ENCODE measurements around the gene SERGEF.

SERGEF gene

DNA sequence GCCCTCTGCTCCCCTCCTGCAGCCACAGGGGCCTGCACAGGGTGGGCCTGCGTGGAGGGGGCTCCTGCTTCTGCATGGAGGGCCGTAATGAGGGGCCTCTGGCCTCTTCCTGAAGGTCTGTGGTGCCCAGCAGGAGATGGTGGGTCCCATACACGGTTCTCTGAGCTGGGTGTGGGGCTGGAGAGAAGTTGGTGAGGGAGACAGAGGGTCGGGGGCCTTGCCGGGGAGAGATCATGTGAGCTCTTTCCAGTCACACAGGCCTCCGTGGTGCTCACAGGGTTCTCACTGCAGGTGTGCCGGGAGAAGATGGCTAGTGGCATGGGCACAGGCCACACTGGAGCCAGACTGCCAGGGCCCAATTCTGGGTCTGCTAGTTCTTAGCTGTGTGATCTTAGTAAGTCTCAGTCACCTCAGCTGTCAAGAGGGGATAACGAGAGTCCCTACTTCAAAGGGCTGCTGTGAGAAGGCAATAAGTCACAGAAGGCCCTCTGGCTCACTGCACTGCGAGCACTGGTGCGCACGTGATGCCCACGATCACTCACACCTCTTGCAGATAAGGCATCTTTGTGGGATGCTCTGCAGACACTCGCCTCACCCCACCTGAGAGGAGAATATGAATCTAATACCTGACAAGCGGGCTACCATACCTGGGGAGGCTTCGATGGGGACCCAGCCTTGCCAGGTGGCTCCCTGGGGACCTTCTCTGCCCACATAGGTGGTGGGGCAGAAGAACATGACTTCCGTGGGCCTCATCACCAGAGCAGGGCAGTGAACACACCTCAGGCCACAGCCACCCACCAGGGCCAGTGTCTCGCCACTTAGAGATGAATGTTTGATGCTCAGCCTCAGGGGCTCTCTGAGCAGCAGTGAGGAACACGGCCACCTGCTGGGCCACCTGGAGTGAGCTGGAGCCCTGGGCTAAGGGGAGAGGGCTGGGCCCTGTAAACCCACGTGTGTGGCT, 263.8 kb downstream of the SERGEF start:
- DNase-seq (ENCODE audit: low spot score): no peak

DNA sequence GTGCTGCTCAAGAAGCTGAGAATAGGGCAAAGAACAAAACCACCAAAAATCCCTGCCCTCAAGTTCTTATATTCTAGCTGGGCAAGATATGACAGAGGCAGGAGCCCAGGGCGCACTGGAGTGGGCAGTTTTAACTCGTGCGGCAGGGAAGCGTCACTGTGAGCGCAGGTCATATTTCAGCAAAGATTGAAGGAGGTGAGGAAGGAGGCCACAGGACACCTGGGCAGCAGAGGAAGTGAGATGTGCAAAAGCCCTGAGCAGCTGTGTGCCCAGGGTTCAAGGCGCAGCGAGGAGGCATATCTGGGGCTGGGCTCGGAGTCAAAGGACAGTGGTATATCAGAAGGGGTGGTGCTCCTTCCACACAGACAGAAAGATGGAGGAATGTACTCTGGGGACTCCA, 264.8 kb downstream of the SERGEF start:
- DNase-seq (ENCODE audit: low spot score): no peak

DNA sequence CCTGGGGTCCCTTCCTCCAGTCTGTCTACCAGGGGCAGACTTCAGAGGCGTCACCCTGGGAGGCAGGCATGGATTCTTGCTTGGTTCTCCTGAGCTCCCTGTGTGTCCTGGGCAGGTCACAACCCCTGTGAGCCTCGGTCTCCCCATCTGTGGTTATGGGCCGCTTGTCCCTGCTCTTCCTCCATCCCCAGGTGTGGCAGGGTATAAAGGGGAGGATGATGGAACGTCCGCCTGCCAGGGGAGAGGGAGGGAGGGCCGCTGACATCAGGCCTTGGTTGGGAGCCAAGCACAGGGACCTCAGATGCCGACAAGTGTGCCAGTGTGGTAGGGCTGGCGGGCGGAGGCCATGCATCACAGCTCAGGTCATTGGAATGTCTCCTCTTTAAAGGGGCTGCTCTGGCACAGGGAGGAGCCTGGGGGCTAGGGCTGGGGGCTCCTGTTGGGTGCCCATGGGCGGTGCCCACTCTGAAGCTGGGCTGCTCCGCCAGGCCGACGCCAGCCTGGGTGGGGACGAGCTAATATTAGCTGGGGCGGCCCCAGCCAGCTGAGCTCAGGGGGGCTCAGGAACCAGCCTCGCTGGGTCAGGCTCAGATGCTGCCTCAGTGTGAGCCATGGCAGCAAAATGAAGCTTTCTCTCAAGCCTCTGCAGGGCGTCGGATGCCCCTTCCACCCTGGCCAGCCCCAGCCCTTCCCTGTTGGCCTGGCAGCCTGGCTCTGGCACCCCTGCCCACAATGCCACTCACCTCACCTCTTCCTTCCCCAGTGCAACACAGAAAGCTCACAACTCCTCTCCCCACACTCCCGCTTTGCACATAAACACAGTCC, 265.5 kb downstream of the SERGEF start:
- DNase-seq (ENCODE audit: low spot score): no peak

DNA sequence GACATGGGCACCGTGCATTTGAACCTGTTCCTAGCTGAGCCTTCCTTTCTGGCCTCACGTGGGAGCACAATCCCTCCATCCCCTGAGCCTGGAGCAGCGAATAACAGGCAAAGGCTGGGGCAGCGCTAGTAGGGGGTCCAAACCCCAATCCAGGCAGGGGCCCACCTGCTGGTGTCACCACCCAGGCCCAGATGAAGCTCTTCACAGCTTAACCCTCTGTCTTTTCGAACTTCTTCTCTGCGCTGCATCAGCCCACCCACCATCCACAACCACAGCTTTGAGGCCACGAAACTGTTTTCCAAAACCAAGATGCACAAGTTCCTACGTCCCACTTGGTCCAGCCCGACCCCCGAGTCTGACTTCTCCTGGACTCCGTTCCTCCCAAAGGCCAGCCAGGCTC, 266.8 kb downstream of the SERGEF start:
- DNase-seq (ENCODE audit: low spot score): no peak

DNA sequence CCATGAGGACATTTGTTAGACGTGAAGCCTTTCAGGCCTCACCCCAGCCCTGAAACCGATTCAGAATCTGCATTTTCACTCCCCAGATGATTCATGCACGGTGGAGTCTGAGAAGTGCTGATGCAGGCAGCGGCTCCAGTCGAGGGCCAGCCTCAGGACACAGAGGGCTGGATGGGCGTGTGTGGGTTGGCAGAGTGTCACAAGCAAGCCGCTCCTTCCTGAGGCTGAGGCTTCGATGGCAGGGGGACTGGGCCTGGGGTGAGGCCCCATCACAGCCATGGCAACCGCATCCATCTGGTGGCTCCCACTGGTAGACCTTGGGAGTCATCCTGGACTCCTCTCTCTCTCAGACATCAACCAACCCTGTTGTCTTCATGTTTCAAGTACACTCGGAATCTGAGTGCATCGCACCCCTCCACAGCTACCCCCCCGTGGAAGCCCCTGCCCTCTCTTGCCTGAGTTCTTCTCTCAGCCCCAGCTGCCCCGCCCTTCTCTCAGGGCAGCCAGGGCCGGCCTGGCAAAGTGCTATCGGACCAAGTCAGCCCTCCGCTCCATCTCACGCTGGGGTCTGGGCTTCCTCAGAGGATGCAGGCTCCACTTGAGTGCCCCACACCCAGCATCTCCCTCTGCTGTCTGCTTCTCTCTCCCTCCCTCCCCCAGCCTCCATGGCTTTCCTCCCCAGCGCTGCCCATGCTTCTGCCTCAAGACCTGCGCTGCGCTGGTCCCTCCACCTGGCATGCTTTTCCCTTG, 267.6 kb downstream of the SERGEF start:
- no peak for DNase-seq (ENCODE audit: low spot score)

DNA sequence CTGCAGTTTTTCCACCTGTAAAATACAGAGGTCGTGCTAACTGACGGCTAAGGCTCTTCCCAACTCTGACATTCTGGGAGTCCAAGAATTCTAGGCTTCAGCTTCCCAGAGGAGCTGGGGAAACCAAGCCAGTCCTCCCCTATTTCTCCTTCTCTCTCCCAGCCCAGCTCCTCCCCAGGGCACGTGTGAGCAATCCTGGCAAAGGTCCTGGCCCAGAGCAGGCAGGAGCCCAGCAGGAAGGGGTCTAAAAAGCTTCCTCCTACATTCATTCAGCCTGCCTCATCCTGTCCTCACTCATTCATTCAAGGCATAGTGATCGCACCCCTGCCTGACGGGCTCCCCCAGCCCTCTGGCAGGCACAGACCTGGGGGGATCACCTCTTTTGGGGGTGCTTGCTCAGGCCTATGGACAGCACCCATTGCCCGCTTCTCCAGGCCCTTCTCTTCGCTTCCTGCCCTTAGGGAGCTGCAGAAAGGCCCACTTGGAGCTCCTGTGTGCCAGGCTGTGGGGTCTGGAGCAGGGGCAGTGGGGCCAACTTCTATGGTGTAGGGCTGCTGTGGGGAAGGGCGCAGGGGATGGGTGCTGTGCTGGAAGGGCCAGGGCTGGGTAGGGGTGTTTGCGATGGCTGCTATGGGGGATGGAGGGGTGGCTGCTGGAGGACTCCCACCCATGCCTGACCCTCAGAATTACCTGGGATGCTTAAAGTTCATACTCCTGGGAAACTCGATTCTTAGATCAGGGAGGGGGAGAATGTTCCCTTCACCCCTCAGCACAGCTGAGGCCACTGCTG, 268.5 kb downstream of the SERGEF start:
- no peak for DNase-seq (ENCODE audit: low spot score)

DNA sequence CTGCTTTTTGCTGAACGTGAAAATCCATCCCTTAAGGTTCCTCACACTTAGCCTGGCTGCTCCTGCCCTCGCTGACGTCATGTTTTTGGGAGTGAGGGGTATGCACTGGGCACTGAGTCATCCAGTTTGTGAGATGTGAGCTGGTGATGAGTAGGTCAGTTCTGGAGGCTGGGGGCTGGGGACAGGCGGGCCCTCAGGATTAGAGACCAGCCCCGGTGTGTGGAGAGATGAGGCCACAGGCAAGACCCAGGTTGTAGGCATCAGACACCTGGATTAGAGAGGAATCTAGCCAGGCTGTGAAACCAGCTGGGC, 269.1 kb downstream of the SERGEF start:
- no peak for DNase-seq (ENCODE audit: low spot score)

DNA sequence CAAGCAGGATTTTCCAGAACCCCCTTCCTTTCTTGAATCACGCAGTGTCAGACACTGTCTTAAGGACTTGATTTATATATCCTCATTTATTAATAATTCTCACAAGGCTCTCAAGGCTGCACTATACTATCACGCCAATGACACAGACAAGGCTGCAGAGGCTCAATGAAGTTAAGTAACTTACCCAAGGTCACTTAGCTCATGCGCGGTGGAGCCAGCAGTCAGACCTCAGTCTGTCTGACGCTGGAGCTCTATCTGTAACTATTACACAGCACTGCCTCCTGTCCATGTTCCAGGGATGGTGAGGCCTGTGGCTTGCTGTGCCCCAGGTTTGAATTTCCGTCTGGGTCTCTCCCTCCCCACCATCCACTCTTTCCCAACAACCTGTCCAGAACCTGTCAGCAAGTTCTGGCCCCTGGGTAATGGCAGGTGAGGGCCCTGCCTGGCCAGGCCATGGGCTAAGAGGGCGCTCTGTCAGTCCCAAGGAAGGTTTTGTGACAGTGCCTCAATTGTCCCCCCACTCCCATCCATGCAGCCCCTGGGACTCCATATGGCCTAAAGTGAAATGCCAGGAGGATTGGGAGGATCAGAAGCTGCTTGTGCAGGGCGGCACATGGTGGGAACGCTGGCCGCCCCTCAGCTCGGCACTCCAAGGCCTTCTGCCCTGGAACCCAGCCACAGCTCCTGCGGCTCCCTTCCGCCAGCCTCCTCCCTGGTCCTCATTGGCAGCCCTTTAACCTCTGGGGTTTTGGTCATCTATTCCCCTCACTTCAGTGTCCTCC, 269.6 kb downstream of the SERGEF start:
- DNase-seq (ENCODE audit: low spot score): no peak

DNA sequence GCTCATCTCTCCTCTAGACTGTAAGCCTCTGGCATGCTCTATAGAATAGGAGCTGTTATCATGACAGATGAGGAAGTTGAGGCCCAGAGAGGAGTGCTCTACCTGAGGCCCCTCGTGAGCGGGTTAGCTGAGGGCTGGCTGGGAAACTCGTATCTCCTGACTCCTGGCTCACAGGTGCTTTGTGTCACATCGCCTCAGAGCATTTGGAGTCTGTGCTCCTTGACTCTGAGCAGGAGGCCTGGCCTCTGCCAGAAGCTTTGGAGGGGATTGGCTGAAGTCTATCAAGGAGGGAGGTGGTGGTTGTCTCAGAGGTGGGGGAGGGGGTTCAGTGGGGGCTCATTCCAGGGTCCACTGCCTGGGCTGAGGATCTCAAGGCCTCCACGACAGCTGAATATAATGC, 270.8 kb downstream of the SERGEF start:
- DNase-seq (ENCODE audit: low spot score): no peak

DNA sequence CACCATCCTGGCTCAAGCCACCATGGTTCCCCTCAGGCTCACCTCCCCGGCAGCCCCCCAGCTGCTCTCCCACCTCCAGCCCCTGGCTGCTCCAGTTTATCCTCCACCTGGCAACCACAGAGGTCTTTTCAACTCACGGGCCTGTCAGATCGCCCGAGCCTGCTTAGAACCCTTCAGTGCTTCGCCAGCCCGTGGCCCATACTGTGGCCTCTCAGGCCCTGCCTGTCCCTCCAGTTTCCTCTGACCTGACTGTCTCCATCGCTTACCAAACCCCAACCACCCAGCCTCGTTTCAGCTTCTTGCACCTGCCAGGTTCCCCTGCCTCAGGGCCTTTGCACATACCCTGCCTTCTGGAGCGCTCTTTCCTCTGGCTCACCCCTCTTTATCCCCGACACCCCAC, 271.4 kb downstream of the SERGEF start:
- no peak for DNase-seq (ENCODE audit: low spot score)

DNA sequence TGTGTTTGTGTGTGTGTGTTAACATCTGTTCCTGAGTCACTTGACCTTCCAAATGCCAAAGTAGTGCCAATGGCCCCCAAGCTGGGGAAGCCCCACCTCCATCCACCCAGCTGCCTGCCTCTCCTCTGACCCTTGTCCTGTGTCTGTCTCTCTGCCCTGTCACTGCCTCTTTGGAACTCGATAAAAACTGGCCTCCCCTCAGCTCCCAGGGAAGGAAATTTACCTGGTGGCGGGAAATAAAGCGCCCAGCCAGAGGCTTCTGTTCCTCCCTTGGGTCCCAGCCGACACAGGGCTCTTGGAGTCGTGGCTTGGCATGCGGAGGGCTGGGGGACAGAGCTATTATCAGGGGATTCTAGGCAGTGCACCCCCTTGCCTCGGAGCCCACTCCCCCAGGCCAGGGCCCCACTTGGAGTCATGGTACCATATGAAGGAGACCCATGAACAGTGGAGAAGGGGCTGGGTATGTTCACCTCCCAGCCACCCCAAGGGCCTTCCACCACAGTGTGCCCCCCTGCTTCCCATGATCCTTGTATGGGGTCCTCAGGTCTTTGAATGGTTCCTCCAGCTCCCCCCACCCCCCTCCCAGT, 272.1 kb downstream of the SERGEF start:
- no peak for DNase-seq (ENCODE audit: low spot score)

DNA sequence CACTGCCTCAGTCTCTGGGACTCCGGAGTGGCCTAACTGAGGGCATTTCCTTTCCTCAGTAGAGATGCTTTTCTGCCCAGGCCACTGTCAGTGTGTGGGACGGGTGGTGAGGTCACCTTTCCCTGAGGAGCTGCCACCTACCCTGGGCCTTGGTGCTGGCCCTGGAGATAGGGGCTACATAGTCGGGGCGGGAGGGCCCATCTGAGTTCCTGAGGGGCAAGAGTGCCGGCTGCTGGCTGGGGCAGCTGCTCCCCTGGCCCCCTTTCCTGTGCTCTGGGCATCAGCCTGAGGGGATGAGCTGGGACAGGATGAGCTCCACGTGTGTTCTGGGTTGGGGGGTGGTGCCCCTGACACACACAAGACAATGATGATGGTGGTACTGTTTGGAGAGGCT, 272.9 kb downstream of the SERGEF start:
- no peak for DNase-seq (ENCODE audit: low spot score)

DNA sequence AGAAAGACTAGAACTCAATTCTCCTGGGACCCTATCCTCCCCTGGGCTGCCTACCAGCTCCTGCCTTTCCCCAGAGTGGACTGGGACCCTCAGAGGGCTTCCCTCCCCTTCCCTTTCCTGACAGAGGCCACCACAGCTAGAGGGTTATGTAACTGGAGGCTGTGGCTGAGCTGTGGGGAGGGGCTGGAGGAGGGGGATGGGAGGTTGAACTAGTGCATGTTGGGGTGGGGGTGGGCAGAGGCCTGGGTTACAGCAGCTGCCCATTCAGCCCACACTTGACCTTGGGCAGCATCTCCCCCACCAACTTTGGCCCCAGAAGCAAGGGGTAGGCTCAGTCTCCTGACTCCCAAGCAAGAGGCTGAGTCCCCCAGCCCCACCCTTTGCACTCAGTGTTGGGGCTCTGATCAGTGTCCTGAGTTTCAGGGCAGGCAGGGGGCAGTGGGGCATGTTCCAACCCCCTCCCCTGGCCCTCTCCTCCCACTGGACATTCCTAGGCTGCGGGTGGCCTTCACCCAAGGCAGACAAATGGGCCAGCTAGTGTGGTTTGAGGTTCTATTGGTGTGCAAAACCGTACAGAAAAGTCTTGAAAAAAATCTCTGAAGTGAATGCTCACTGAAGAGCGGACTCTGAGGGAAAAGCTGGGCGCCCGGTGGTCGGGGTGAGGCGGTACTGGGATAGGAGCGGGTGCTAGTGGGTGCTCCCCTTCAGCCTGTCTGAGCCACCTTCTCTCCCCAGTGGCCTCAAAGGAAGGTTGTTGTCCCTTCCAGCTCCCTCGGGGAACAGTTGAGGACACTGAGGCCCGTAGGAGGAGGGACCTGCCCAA, 274.5 kb downstream of the SERGEF start:
- DNase-seq (ENCODE audit: low spot score): no peak
